Tibial nerve (tissue), 4 donors: ENCODE results near the gene MPC2. TPM values are rescaled to one million over a fixed set of nuclear protein-coding genes. Genes with fewer than 3 reads are reported as not detected.

Experiments
- DNase-seq, 2 donors: peaks; one replicate each; pipeline ENCODE4 v3.0.0-alpha.2; 2019; ENCODE audit warnings: low spot score in 2 of 2
- H3K27ac ChIP-seq, 4 donors: fragments of 200-600 bp; sonication (generic) in 3 of 4; one replicate each; pipeline ENCODE4 v1.5.1; 2017 to 2019; ENCODE audit warnings: mild to moderate bottlenecking in 1 of 4
- H3K27me3 ChIP-seq, 2 donors: fragments of 200-600 bp; sonication (generic) in 1 of 2; one replicate each; pipeline versions ENCODE4 v1.5.1 to v1.6.0; 2017 to 2019
- H3K36me3 ChIP-seq, 3 donors: fragments of 200-600 bp; sonication (generic); one replicate each; pipeline ENCODE4 v1.5.1; 2018 to 2019
- H3K4me1 ChIP-seq, 4 donors: fragments of 200-600 bp; sonication (generic) in 3 of 4; one replicate each; pipeline ENCODE4 v1.5.1; 2017 to 2019
- H3K4me3 ChIP-seq, 4 donors: fragments of 200-600 bp; sonication (generic) in 3 of 4; one replicate each; pipeline ENCODE4 v1.5.1; 2017 to 2019; ENCODE audit warnings: mild to moderate bottlenecking in 1 of 4, moderate library complexity in 1 of 4
- H3K9me3 ChIP-seq, 4 donors: fragments of 200-600 bp; sonication (generic) in 3 of 4; one replicate each; pipeline ENCODE4 v1.5.1; 2017 to 2019
- CTCF ChIP-seq, 5 experiments: fragments of 200-600 bp in 3 of 5; fragments of 450-650 bp in 2 of 5; sonication (generic) in 3 of 5; IDR thresholded peaks; one replicate each; pipeline ENCODE4 v1.5.1; 2016 to 2019; ENCODE audit warnings: antibody characterized with exemption in 5 of 5, mild to moderate bottlenecking in 3 of 5, moderate library complexity in 2 of 5
- EP300 ChIP-seq, 2 donors: sonication (generic); formaldehyde crosslinking; IDR thresholded peaks; one replicate each; pipeline ENCODE4 v1.6.1; 2017; ENCODE audit warnings: antibody characterized with exemption in 2 of 2, mild to moderate bottlenecking in 1 of 2
- POLR2A ChIP-seq, 2 donors: fragments of 450-650 bp; IDR thresholded peaks; one replicate each; pipeline ENCODE4 v1.6.1; 2017; ENCODE audit warnings: antibody characterized with exemption in 2 of 2, mild to moderate bottlenecking in 2 of 2, moderate library complexity in 2 of 2
- WGBS, 2 donors: methylation state at CpG; one replicate each; pipeline ENCODE4 v1.1.5; 2018; 5-methylcytosine and 5-hydroxymethylcytosine counted together
- total RNA-seq, 4 donors: library from RNA; depleted of rRNA; stranded (reverse); fragments of >200 nt; gene quantifications; one replicate each; pipeline ENCODE4 v1.1.0, GENCODE V29; 2016

Gene MPC2
- total RNA-seq, 4 donors from 2014 or later, result 16.1 to 22.4 (median 19.1) TPM

- WGBS, 2 donors, result 97 to 100% methylated on average over 1 of the region's 1 CpG
- Histone ChIP-seq H3K4me3 (no peak overlapping the region), H3K9me3 (no peaks in the 10 kb centered on the region), H3K27ac (no peak overlapping the region), H3K4me1 (peaks cover 0 to 6% (median 0%) of the 10 kb centered on the region in 4 donors), H3K36me3 (peaks cover 0 to 38% (median 0%) of the 10 kb centered on the region in 3 donors), H3K27me3 (no peaks in the 10 kb centered on the region)
- TF ChIP-seq POLR2A (IDR thresholded peaks at IDR 0.05), result no peak
- TF ChIP-seq EP300 (IDR thresholded peaks at IDR 0.05), result no peak
- no peak for TF ChIP-seq CTCF (IDR thresholded peaks at IDR 0.05)
- DNase-seq, result no peak
Measured at GRCh38 chr1:167977245-167977644, 40.4 kb upstream of the MPC2 start.

- WGBS, 2 donors, result 87 to 93% methylated on average over 4 of the region's 4 CpGs
- Histone ChIP-seq H3K4me3 (no peak overlapping the region), H3K9me3 (no peaks in the 10 kb centered on the region), H3K36me3 (peaks cover 0 to 38% (median 0%) of the 10 kb centered on the region in 3 donors), H3K27me3 (no peaks in the 10 kb centered on the region), H3K4me1 (peaks cover 0 to 6% (median 0%) of the 10 kb centered on the region in 4 donors), H3K27ac (no peak overlapping the region)
- TF ChIP-seq EP300 (IDR thresholded peaks at IDR 0.05) (no peak), CTCF (IDR thresholded peaks at IDR 0.05) (no peak), POLR2A (IDR thresholded peaks at IDR 0.05) (no peak)
- DNase-seq, result no peak
Measured at GRCh38 chr1:167974698-167975097, 37.8 kb upstream of the MPC2 start.

GRCh38 chr1:167973832-167974231, 37.0 kb upstream of the MPC2 start:
- H3K27ac ChIP-seq, result no peak overlapping the region
- H3K27me3 ChIP-seq, result no peaks in the 10 kb centered on the region
- no peak overlapping the region for H3K4me3 ChIP-seq
- H3K9me3 ChIP-seq, result no peaks in the 10 kb centered on the region
- peaks cover 0 to 6% (median 0%) of the 10 kb centered on the region in 4 donors for H3K4me1 ChIP-seq
- TF ChIP-seq EP300 (IDR thresholded peaks at IDR 0.05), result no peak
- no peak for TF ChIP-seq POLR2A (IDR thresholded peaks at IDR 0.05)
- TF ChIP-seq CTCF (IDR thresholded peaks at IDR 0.05), result no peak
- no peak for DNase-seq
- 40 to 59% methylated on average over 2 of the region's 2 CpGs for WGBS, 2 donors
- H3K36me3 ChIP-seq, result peaks cover 0 to 35% (median 0%) of the 10 kb centered on the region in 3 donors

GRCh38 chr1:167968569-167968968, 31.7 kb upstream of the MPC2 start:
- no peak overlapping the region for H3K4me3 ChIP-seq
- peaks cover 0 to 3% (median 0%) of the 10 kb centered on the region in 4 donors for H3K9me3 ChIP-seq
- peaks cover 0 to 25% (median 0%) of the 10 kb centered on the region in 3 donors for H3K36me3 ChIP-seq
- 91 to 95% methylated on average over 3 of the region's 3 CpGs for WGBS, 2 donors
- TF ChIP-seq POLR2A (IDR thresholded peaks at IDR 0.05) (no peak), EP300 (IDR thresholded peaks at IDR 0.05) (no peak), CTCF (IDR thresholded peaks at IDR 0.05) (no peak)
- no peaks in the 10 kb centered on the region for H3K27me3 ChIP-seq
- peaks cover 0 to under 1% (median 0%) of the 10 kb centered on the region in 4 donors for H3K4me1 ChIP-seq
- DNase-seq, result no peak
- no peak overlapping the region for H3K27ac ChIP-seq

DNA sequence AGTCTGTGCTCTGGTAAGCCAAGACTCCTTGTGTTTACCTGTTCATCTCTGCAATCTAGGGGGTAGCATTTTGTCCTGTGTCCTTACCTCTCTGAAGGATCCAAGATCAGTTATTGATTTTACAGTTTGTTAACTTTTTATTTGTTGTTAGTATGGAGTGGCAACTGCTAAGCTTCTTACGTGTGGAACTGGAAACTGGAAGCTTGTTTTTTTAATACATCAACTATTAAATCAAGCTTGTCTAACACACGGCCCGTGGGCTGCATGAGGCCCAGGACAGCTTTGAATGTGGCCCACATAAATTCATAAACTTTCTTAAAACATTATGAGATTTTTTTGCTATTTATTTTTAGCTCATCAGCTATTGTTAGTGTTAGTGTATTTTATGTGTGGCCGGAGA, 29.2 kb upstream of the MPC2 start:
- Histone ChIP-seq H3K27me3 (no peaks in the 10 kb centered on the region), H3K27ac (no peak overlapping the region), H3K4me3 (no peak overlapping the region), H3K9me3 (peaks cover 0 to 3% (median 0%) of the 10 kb centered on the region in 4 donors), H3K36me3 (peaks cover 0 to 33% (median 0%) of the 10 kb centered on the region in 3 donors), H3K4me1 (no peaks in the 10 kb centered on the region)
- TF ChIP-seq CTCF (IDR thresholded peaks at IDR 0.05) (no peak), POLR2A (IDR thresholded peaks at IDR 0.05) (no peak), EP300 (IDR thresholded peaks at IDR 0.05) (no peak)
- 71 to 81% methylated on average over 4 of the region's 4 CpGs for WGBS, 2 donors
- no peak for DNase-seq
